K562 (cell line): ENCODE measurements around the gene TNRC6B. TPM values are rescaled to one million over a fixed set of nuclear protein-coding genes. Genes with fewer than 3 reads are reported as not detected.

Experiments
- LCOR ChIP-seq: sonication (generic); formaldehyde crosslinking; IDR thresholded peaks from 2 replicates; pipeline ENCODE4 v1.8.0; 2022; ENCODE audit warnings: mild to moderate bottlenecking, missing genetic modification reagents
- NFE2L1 ChIP-seq: fragments of 450-650 bp; IDR thresholded peaks from 2 replicates; pipeline ENCODE4 v1.6.1; 2016; ENCODE audit warnings: missing genetic modification characterization, low read depth, mild to moderate bottlenecking, missing compliant biosample characterization, moderate library complexity, borderline replicate concordance
- NR0B1 ChIP-seq: fragments of 450-650 bp; IDR thresholded peaks from one replicate; pipeline ENCODE4 v1.6.1; 2018; ENCODE audit warnings: mild to moderate bottlenecking, moderate library complexity; ENCODE audit not compliant: partially characterized antibody
- PBX2 ChIP-seq, 2 experiments: IDR thresholded peaks in 1 of 2; conservative IDR thresholded peaks in 1 of 2; 2 replicates each; pipeline ENCODE4 v1.6.1; 2016; ENCODE audit warnings: low read depth in 2 of 2, mild to moderate bottlenecking in 1 of 2, missing compliant biosample characterization in 1 of 2, missing genetic modification characterization in 1 of 2, moderate library complexity in 1 of 2
- RFX1 ChIP-seq: fragments of 450-650 bp; IDR thresholded peaks from 2 replicates; pipeline ENCODE4 v1.6.1; 2016; ENCODE audit warnings: mild to moderate bottlenecking, moderate library complexity
- STAT6 ChIP-seq: sonication (generic); formaldehyde crosslinking; IDR thresholded peaks from 2 replicates; pipeline ENCODE4 v1.8.1; 2023; ENCODE audit warnings: mild to moderate bottlenecking, missing genetic modification reagents
- ZNF140 ChIP-seq: fragments of 250-450 bp; sonication (Bioruptor Pico); IDR thresholded peaks from 2 replicates; pipeline ENCODE4 v1.8.0; 2021; ENCODE audit warnings: moderate library complexity, mild to moderate bottlenecking, inconsistent platforms
- ZNF551 ChIP-seq: fragments of 250-450 bp; sonication (Bioruptor Pico); IDR thresholded peaks from 2 replicates; pipeline ENCODE4 v1.5.0; 2021; ENCODE audit warnings: mild to moderate bottlenecking, moderate library complexity
- polyA plus RNA-seq, 8 experiments: library from polyadenylated mRNA; depleted of rRNA in 4 of 8; stranded (reverse) in 5 of 8; unstranded in 3 of 8; fragments of >200 nt; fragmentation: Nextera tagmentation in 2 of 8; fragmentation: Illumina TruSeq in 1 of 8; extraction: Ambion mirVana in 2 of 8; extraction: Trizol in 1 of 8; gene quantifications; 2 replicates each; pipeline versions ENCODE4 v1.2.1 to v1.2.3, GENCODE V29; 2011 to 2014; ENCODE audit warnings: inconsistent platforms in 1 of 8, missing spikeins in 1 of 8
- total RNA-seq, 7 experiments: library from RNA; depleted of rRNA in 6 of 7; stranded (reverse); fragments of >200 nt in 6 of 7; fragmentation: Illumina TruSeq in 2 of 7; extraction: Trizol in 2 of 7; gene quantifications; 2 replicates each; pipeline versions ENCODE4 v1.2.1 to v1.2.3, GENCODE V29; 2011 to 2021; ENCODE audit warnings: low replicate concordance in 1 of 7
- TF ChIP-seq, protein P1 (sequence below): fragments of 450-650 bp; conservative IDR thresholded peaks from 2 replicates; pipeline ENCODE4 v1.6.1; 2016; ENCODE audit warnings: missing genetic modification characterization, low read depth, mild to moderate bottlenecking, control low read depth, missing compliant biosample characterization
- TF ChIP-seq, protein P2 (sequence below): sonication (generic); formaldehyde crosslinking; IDR thresholded peaks from 2 replicates; pipeline ENCODE4 v1.8.1; 2023; ENCODE audit warnings: mild to moderate bottlenecking, missing genetic modification reagents
- TF ChIP-seq, protein P3 (sequence below): fragments of 450-650 bp; IDR thresholded peaks from 2 replicates; pipeline ENCODE4 v1.6.1; 2017; ENCODE audit warnings: antibody characterized with exemption
- TF ChIP-seq, protein P4 (sequence below): fragments of 450-650 bp; IDR thresholded peaks from 2 replicates; pipeline ENCODE4 v1.6.1; 2016

The TNRC6B gene
- total and polyA plus RNA-seq, 9 of the 15 experiments (the other 6 are each of a cell fraction or from before 2014, with no cell fraction given) = 0.96 to 18.8 (median 10.8) TPM

DNA sequence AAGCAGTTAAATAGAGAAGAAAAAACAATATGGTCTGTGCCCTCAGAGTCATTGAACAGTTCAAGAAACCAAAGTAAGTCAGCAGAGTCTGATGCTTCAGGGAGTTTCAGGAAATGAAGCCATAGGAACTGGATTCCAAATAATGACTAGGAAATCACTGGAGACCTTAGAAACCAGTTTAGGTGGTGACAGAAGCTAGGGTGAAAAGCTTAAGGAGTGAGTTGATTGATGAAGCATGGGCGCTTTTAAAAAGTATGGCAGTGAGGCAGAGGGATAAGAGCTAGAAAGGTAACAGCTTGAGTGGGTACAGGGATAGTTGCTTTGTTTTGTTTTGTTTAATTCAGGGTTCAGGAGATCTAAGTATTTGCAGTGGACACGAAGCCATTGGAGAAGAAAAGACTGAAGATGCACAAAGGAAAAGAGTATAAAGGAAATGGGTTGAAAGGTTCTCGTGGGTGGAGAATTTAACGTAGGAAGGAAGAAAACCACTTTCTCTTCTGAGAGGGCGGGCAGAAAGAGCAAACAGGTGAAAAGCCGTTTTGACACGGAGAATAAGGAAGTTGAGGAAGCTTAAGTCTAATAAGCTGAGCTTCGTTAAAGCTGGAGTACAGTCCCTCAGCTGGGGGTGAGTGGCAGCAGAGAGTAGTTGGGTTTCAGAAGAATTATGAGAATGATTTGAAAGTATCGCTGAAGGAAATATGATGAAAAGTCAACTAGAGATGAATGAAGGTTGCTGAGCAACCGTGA is 207.5 kb downstream of the TNRC6B start (continued):
- no peak for TF ChIP-seq STAT6 (CRISPR knock-in tag)
- no peak for TF ChIP-seq NFE2L1 (tag)
- no peak for TF ChIP-seq NR0B1
- TF ChIP-seq, protein P1, sequence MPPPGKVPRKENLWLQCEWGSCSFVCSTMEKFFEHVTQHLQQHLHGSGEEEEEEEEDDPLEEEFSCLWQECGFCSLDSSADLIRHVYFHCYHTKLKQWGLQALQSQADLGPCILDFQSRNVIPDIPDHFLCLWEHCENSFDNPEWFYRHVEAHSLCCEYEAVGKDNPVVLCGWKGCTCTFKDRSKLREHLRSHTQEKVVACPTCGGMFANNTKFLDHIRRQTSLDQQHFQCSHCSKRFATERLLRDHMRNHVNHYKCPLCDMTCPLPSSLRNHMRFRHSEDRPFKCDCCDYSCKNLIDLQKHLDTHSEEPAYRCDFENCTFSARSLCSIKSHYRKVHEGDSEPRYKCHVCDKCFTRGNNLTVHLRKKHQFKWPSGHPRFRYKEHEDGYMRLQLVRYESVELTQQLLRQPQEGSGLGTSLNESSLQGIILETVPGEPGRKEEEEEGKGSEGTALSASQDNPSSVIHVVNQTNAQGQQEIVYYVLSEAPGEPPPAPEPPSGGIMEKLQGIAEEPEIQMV = no peak
- TF ChIP-seq ZNF551 = no peak
- TF ChIP-seq RFX1 = 0 out of 2 replicates have a peak, but pooled peaks have one; percentile 17
- TF ChIP-seq, protein P2, sequence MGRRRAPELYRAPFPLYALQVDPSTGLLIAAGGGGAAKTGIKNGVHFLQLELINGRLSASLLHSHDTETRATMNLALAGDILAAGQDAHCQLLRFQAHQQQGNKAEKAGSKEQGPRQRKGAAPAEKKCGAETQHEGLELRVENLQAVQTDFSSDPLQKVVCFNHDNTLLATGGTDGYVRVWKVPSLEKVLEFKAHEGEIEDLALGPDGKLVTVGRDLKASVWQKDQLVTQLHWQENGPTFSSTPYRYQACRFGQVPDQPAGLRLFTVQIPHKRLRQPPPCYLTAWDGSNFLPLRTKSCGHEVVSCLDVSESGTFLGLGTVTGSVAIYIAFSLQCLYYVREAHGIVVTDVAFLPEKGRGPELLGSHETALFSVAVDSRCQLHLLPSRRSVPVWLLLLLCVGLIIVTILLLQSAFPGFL (CRISPR knock-in tag) = no peak
- TF ChIP-seq, protein P3, sequence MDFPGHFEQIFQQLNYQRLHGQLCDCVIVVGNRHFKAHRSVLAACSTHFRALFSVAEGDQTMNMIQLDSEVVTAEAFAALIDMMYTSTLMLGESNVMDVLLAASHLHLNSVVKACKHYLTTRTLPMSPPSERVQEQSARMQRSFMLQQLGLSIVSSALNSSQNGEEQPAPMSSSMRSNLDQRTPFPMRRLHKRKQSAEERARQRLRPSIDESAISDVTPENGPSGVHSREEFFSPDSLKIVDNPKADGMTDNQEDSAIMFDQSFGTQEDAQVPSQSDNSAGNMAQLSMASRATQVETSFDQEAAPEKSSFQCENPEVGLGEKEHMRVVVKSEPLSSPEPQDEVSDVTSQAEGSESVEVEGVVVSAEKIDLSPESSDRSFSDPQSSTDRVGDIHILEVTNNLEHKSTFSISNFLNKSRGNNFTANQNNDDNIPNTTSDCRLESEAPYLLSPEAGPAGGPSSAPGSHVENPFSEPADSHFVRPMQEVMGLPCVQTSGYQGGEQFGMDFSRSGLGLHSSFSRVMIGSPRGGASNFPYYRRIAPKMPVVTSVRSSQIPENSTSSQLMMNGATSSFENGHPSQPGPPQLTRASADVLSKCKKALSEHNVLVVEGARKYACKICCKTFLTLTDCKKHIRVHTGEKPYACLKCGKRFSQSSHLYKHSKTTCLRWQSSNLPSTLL = no peak
- no peak for TF ChIP-seq PBX2 (CRISPR knock-in tag; IDR thresholded peaks at IDR 0.05; ENCODE audit: low read depth)
- peak; percentile 51; the same call in 1 of the 2 replicates for TF ChIP-seq PBX2 (tag; conservative IDR thresholded peaks at IDR 0.05; ENCODE audit: low read depth)
- no peak for TF ChIP-seq ZNF140 (CRISPR knock-in tag)
- TF ChIP-seq LCOR = no peak
- TF ChIP-seq, protein P4, sequence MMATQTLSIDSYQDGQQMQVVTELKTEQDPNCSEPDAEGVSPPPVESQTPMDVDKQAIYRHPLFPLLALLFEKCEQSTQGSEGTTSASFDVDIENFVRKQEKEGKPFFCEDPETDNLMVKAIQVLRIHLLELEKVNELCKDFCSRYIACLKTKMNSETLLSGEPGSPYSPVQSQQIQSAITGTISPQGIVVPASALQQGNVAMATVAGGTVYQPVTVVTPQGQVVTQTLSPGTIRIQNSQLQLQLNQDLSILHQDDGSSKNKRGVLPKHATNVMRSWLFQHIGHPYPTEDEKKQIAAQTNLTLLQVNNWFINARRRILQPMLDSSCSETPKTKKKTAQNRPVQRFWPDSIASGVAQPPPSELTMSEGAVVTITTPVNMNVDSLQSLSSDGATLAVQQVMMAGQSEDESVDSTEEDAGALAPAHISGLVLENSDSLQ = peak; percentile 55
